T-helper 9 cell (primary cell): Measurements from ENCODE around the gene KCNA10.
"Not testable (repeated sequence)": the region's sequence is repeated elsewhere in the genome, so short reads cannot be mapped to it uniquely, and the experiment has no call there.

Experiments used
- DNase-seq: peaks from one replicate; pipeline ENCODE4 v3.0.0-alpha.2; 2020

KCNA10 gene

DNA sequence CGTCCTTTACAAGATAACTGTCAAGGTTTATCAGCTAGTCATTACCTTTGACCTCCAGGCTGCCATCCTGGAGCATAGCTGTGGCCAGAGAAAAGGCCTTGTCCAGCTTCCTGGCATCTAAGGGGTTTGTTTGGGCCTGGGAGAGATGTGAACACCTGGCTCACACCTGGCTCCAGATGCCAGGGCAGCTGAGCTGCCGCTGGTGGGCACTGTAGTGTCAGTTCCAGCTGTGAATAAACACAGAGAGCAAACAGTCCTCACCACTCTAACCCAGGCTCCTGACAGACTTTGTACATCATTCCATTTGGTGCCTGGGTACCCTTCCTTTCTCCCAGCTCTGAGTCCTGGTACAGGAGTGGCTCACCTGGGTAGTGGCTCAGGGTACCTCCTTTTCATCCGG lies 14.3 kb upstream of the KCNA10 start:
- no peak for DNase-seq

DNA sequence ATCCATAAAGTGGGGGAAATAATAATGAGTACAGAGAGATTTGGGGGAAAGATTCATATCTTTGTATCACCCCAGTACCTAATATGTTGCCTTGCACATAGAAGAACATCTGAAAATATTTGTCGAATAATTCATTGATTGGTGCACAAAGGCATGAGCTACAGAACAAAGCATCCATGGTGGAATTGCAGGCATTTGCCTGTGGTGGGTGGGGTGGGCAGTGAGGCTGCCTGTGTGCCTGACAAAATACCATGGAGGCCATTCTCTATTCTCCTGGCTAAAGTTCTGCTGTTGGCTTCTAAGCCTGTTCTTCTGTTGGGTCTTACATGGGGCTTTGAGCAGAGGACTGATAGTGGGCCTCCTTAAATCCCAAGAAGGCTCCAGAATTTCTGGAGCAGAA lies 10.0 kb upstream of the KCNA10 start:
- DNase-seq: no peak

DNA sequence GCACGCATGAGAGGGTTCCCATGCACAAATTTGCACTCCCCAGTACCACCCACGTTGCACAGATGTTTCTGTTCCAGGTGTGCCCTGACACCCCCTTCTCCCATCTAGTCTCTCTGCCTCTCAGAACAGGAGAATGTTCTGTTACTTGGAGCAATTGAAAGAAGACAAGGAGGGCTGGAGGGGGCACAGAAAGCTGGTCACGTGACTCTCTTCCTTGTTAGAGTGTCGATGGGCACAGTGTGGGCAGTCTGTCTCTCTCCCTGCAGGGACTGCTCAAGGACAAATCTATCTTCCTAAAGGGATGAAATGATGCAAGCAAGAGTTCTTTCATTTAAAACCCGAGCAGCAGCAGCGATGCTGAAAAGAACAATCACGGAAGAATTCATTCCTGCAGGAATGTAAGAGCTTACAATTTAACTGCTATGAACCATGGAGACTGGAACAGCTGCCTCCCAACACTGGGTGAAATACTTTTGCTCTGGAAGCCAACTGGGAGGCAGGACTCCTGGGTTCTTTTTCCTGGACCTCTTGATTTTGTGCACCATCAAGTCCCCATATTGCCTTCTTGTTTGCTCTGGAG lies 7.3 kb upstream of the KCNA10 start:
- no peak for DNase-seq

DNA sequence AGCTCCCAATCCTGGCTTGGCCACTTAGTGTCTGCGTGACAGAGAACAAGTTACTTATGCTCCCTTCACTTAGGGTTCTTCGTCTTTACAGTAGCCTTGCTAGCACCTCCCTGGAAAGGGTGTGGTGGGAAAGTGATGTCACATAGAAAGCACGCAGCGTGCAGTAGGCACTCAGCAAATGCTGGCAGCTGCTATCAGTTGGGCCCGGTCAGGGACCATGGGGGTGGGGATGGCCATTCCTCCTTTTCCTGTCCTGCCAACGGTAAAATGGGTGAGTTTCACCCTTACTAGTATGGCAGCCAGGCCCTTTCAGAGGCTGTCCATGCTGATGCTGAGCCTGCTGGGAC lies 6.2 kb upstream of the KCNA10 start:
- no peak for DNase-seq

DNA sequence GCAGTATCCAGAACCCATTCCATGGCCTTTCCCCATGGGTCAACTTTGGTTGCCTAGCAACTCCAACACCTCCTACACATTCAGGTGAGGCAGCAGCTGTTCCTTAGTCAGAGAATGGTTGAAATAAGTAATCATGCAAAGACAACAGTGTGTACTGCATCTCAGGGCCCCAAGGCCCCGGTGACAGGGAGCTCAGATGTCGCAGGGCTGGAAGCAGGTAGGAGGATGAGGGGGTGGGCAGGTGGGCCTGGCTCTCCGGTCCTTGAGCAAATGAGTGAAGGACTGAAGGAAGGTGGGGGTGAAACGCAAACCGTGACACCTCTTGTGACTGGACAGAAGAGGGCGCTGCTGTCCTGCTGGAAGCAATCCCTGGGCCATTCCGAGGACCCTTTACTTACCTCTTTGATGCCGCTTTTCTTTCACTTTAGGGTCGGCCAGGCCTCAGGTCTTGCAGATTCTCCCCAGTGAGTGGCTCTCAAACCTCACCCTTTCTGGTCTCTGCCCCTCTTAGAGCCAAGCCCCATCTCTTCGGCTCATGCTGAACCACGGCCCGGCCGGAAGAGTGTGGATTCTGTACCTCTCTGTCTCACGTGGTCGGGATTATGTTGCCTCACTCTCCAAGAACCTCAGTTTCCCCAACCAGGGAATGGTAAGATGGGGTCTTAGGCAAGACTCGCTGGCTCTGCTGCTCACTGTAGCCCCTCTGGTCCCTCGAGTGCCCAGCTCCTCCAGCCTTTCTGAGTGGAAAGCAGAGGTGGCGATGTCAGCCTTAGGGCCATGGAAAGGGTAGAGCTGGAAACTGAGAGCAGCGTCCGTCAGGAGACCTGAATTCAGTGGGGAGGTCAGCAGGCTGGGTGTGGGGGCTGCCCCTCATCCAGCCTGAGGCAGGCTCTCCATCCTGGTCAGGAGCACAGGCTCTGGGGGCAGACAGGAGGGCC lies 5.6 kb upstream of the KCNA10 start:
- DNase-seq: peak; percentile 33

DNA sequence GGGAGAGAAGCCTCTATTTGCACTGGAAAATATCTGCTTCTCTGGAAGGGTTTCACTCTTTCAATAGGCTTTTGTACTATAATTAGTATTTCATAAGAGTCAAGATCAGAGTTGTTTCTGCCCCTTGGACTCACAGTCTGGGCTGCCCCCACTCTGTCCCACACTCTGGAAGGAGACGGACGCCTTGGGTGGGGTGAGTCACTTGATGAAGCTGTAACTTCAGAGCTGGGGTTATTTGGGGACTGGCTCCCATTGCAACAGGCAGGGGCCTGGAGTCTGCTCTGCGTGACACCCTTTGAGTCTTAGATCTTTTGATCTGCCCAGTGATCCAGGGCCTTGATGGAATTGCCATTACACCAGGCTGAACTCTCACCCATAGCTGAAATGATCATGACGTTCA lies 4.0 kb upstream of the KCNA10 start:
- no peak for DNase-seq

DNA sequence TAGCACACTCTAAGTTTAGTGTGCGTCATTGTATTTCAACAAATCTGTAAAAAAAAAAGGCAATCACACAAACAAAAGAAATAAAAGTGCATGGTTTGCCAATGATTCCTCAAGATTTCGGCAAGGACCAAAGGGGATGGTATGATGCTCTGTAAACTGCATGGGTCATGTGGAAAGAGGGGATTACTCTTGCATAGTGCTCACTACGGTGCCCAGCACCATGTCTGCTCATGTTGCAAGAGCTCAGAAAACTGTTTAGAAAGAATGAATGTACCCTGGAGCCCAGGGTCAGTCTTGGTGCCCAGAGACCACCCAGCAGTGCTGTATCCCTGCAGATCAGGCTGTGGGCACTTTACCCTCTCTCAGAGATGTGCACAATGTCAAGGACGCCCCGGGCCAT lies 3.6 kb upstream of the KCNA10 start:
- no peak for DNase-seq

DNA sequence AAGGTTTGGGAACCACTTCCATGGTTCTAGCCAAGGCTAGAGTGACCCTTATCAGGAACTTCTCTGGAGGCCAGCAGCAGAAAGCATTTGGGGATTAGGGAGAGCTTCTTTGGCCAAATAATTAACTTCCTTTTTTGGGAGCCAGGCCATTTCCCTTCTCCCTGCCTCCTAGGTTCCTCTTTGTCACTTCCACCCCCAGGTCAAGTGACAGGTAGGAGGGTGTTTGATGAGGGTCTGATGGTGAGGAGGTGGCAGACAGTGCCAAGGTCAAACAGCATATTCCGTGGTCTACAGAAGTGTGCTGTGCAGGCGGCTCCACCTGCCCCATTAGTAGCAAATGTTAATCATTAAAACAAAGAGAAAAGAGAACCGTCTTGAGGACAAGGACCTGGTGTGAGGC lies 1.9 kb upstream of the KCNA10 start:
- no peak for DNase-seq

DNA sequence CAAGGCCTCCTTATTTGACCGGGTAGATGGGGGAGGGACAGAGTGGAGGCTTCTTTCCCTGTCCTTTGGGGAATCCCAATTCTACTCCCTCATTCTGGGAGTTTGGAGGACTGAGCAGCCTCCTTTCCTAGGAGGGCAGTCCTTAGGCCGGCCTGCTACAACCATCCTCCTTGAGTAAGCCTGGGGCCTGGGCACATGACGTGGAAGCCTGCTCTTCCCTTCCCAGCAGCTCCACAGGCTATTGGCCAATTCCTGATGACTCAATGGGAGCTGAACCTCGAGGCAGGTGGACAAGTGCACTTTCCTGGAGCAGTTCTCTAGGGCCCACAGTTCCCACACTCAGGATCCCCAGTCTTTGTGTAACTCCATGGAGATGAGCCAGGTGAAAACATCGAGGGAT lies 3.1 kb downstream of the KCNA10 start:
- no peak for DNase-seq

DNA sequence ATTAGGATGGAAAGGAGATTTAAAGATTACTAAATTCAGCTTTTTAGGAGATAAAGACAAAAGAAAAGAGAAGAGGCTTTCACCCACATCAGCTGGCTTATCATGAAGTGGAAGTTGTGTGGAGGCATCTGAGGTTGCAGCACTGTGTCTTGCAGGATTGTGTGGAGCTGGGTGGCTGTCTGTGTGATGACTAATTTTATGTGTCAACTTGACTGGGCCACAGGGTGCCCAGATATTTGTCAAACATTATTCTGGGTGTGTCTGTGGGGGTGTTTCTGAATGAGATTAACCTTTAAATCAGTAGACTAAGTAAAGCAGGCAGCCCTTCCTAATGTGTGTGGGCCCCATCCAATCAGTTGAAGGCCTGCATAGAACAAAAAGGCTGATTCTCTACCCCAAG lies 3.9 kb downstream of the KCNA10 start:
- no peak for DNase-seq

DNA sequence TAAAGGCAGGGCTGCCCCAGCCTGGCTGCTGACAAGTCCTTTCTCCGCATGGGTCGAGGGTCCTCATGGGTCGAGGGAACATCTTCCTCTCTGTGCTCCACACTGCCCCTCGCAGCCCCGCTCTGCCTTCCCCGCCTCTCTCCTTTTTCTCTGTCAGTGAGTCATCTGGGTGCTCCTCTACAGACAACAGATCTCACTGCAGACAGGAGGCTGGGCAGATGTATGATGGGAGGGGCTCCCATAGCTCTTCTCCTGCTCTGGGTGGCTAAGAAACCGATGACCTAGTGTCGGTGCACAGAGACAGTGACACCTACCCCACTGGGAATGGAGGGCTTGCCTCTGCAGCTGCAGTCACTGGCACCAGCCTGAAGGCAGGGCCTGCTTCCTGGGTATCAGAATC lies 5.5 kb downstream of the KCNA10 start:
- no peak for DNase-seq

DNA sequence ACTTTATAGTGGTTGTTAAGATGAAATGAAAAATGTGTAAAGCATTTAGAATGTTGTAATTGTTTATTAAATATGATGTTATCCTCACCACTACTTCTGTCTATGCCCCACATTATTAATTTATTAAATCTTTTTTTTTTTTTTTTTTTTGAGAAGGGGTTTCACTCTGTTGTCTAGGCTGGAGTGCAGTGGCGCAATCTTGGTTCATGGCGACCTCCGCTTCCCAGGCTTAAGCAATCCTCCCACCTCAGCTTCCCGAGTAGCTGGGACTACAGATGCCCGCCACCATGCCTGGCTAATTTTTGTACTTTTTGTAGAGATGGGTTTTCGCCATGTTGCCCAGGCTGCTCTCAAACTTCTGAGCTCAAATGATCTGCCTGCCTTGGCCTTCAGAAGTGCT lies 7.5 kb downstream of the KCNA10 start:
- DNase-seq: no peak

DNA sequence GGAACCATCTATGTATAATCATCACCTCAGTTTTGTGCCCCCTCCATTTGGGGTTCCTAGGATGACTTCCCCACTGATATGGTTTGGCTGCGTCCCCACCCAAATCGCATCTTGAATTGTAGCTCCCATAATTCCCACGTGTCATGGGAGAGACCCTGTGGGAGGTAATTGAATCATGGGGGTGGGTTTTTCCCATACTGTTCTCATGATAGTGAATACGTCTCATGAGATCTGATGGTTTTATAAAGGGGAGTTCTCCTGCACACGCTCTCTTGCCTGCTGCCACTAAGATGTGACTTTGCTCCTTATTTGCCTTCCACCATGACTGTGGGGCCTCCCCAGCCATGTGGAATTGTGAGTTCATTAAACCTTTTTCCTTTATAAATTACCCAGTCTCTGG lies 8.1 kb downstream of the KCNA10 start:
- not testable (repeated sequence) for DNase-seq

DNA sequence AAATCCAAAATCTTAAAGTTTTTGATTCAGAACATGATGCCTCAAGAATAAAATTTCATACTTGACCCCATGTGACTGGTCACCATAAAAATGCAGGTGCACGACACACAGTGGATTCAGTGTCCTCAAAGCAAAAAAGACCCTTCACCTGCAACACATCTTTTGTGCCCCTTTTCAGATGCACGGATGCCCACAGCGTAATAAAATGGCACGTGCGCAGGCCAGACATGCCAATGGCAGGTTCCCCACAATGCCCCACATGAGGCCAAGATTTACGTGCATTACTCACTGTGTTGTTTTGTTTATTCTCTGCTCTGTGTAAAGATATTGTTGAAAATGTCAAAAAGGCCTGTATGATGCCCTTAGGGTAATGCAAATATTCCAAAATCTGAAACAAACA lies 9.3 kb downstream of the KCNA10 start:
- no peak for DNase-seq

DNA sequence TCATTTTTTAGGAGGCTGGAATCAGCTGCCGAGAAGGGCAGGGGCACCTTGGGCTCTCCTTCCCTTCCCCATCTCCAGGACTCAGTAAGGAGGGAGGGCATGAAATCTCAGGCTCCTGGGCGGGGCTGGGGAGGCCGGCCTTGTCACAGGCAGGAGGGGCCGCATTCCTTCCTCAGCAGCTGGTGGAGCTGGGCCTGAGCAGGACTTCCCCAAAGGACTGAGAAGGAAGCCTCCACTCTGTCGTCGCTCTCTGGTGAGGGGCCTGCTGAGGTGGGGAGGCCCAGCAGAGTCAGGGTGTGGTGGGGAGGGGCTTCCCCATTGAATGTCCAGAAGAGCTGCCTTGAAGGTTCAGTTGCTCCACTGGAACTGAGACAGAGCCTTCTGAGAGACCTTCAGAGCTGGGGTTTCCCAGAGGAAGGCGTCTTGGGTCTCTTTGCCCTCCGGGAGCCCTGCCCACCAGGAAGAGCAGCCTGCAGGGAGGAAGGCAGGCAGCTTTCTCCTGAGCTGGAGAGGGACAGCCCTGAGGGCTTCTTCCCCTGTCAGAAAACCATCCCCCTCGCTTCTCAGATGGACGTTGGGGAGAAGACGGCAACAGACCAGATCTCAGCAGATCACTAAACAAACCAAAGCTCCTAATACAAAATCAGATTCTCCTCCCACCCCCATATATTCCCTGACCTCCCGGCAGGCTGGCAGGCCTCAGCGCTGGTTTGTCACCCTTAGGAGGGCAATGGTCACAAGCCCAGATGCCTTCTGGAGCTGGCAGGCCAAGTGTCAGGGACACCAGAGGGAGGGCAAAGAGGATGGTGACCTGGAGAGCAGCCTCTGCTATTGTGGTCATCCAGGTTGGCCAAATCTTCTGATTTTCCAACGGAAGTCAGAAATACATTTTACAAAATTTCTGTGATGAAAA lies 10.7 kb downstream of the KCNA10 start:
- no peak for DNase-seq

DNA sequence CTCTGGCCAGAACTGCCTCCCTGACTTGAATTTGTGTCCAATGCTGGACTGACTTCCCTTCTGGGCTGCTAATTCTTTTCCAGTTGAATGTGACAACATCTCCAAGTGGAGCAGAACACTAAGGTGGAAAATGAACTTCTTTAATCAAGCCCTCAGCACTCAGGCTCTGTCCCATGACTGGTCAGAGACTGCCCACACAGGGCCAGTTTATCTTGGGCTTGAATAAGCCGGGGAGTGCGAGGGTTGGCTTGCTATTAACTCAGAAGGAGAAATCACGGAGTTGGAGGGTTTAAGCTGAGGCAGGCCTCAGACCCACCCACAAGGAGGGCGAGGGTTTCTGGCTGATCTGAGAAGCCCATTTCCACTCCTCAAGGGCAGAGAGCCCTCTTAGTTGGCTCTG lies 12.4 kb downstream of the KCNA10 start:
- DNase-seq: no peak

DNA sequence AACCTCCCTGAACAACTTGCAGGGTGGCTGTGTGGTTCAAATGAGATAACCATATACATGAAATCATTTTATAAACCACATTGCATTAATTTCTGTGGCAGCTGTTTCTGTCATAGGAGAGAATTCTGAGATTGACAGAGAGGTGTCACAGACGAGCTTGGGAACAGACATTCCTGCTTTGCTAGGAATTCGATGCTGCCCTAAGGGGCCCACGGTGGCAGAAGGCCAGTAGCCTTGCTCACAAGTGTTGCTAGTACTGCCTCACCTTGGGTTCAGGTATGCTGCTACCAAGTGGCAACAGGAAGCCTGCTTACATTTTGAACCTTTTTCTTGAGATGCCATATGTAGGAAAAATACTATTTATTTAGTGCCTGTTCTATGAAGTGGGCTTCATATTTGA lies 13.4 kb downstream of the KCNA10 start:
- no peak for DNase-seq

DNA sequence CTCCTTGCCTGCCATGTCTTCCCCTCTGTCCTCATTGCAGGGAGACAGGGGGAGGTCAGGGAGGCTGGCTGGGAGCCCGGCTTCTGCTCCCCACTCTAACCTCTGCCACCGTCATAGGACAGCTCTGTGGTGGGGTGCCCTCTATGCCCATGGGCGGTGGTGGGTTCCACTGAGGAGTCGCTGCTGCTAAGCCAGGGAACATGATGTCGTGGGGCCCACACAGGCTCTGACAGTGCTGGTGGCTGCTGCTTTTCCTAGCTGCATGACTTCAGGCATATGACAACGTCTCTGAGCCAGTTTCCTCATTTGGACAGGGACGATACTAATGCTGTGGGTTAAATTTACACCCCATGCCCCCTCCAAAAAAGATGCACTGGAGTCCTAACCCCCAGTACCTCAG lies 14.7 kb downstream of the KCNA10 start:
- DNase-seq: no peak

DNA sequence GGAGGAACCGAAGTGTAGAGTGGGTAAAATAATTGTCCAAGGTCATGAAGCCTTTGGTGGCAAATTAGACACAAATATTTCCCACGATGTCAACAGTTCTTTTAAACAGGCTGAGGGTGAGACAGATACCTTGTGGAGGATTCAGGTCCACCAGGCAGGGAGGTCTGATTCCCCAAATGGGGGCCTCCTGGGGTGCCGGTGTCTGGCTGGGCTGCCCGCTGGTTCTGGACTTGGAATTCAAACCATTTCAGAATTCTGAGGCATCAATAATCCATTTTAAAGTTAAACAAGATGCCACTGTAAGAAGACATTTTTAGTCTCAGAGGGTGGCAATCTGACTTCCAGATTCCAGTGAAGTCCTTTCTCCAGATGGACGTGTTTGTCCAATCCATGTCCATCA lies 15.5 kb downstream of the KCNA10 start:
- DNase-seq: no peak

DNA sequence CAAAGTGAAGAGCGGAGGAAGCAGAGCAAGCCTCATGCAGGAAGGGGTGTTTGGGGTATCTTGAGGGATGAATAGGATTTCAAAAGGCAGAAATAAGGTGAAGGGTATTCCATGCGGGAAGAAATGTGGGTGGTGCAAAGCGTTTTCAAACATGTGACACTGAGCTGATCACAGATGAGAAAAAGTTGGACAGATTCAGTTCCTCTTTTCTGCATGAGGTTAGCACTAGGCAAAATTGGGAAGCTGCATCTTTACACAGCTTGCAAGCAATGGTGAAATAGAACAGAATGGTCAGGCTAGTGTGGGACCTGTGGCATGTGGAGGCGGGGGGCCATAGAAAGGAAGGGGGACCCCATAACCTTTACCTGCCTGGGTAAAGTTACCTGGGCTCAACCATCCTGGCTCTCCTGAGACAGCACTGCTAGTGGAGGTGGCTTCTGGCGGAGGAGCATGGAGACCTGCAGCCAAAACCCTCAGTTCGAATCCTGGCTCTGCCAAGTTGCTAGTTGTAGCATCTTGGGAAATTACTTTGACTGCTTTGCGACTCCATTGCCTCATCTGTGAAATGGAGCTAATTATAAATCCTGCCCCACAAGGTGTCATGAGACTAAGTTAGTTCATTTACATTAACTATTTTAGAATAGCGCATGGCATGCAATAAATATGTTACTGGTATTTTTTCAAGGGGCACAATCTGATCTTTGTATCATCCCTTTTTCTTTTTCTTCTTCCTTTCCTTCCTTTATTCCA lies 16.4 kb downstream of the KCNA10 start:
- no peak for DNase-seq

DNA sequence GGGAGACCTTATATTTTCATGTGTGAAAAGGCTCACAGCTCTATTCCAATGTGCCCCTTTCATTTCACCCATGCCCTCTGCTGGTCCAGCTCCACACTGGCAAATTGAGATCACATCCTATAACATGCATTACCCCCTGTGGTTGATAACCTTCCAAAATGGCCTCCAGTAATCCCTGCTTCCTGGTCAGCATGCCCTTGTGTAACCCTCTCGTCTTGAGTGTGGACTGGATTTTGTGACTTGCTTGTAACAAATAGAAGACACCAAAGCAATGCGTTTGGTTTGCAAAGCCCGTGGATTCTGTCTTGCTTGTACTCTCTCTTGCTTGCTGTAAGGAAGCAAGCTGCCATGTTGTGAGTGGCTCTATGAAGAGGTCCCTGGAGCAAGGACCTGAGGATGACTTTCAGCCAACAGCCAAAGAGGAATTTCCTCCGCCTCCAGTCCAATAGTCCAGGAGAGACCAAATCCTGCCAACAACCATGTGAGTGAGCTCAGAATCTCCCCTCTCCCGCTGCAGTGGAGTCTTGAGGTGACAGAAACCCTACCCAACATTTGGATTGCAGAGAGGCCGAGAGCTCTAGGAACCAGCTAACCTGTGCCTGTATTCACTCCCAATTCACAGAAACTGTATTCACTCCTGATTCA lies 17.4 kb downstream of the KCNA10 start:
- no peak for DNase-seq

DNA sequence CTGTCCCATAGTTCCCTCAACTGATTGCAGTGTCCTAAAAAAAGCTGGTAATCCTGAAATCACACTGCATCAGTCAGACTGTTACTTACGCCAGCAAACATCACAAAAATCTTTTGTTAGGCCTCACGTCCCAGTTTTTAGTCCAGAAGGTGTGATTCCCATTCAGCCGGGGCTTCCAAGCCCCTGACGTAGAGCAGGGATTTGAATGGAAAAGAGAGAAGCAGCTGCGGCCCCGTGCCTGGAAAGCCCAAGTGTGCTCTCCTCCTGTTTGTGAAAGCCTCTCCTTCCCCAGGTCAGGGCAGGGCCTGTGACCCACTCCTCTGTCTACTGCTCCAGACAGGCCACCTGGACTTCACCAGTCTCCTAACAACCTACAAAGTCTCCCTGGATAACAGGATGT lies 20.7 kb downstream of the KCNA10 start:
- DNase-seq: no peak
